HFFc6 (cell line): ENCODE data around the gene PLEKHA7. TPM values are rescaled to one million over a fixed set of nuclear protein-coding genes. Genes with fewer than 3 reads are reported as not detected.

Experiments
- DNase-seq: peaks from one replicate; pipeline ENCODE4 v3.0.0-alpha.2; 2018
- H3K27ac Mint-ChIP-seq: 2 replicates; pipeline ENCODE4 v1.8.0; 2020; ENCODE audit warnings: mild to moderate bottlenecking, mixed read lengths
- H3K27me3 Mint-ChIP-seq: 2 replicates; pipeline ENCODE4 v1.8.0; 2021; ENCODE audit warnings: mild to moderate bottlenecking, moderate library complexity, mixed read lengths; ENCODE audit not compliant: insufficient read depth
- H3K36me3 Mint-ChIP-seq: 2 replicates; pipeline ENCODE4 v1.8.0; 2021; ENCODE audit warnings: low read depth, mixed read lengths
- H3K4me1 Mint-ChIP-seq: 2 replicates; pipeline ENCODE4 v1.8.0; 2020; ENCODE audit warnings: low read depth, mixed read lengths
- H3K4me3 Mint-ChIP-seq: 2 replicates; pipeline ENCODE4 v1.8.0; 2020; ENCODE audit warnings: mild to moderate bottlenecking, moderate library complexity, mixed read lengths
- H3K9me3 Mint-ChIP-seq: 2 replicates; pipeline ENCODE4 v1.8.0; 2020; ENCODE audit warnings: mild to moderate bottlenecking, mixed read lengths
- total RNA-seq, 6 experiments: library from RNA; stranded (reverse); fragmentation: NEBNext Ultra II Directional; extraction: Animal tissue kit (Norgen Biotek cat#: 25700); gene quantifications; 2 replicates in 1 of 6; 3 replicates in 5 of 6; pipeline ENCODE4 v1.2.3, GENCODE V29; 2021
- TF ChIP-seq, protein P1 (sequence below): fragments of 200-600 bp; sonication (generic); IDR thresholded peaks from 2 replicates; pipeline ENCODE4 v1.5.0; 2021; ENCODE audit warnings: antibody characterized with exemption, mild to moderate bottlenecking

The PLEKHA7 gene
- total RNA-seq, 6 experiments from 2014 or later = 0.07 to 0.24 (median 0.08) TPM; not detected in 3

DNA sequence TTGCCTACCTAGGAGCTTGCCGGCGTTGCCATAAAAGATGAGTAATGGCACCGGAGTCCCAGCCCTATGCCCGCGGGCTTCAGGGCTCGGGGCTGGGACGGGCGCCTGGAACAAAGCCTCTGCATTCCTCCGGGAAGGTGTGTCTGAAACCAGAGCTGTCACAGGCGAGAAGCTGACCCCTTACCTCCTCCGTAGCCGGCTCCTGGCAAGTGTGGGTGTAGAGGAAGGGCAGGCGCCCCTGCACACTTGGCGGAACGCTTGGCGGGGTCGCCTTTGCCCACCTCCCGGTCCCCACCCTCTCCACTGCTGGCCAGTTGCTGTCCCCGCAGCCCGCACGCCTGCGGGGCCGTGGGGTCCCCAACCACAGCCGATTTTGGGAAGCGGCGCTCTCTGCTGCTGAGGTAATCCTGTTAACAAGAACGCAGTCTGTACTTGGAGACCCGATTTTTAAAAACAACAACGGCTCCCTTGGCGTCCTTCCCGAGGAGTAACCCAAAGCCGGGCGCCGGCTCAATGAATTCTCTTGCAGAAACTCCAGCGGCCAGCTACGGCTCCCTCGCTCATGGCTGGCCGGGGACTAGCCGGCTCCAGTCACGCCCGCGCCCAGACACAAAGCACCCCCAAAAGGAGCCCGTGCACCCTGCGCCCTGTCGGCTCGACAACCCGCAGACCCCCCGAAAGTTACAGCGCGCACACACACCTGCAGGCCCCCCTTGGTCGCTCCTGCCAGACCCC, 89.2 kb downstream of the PLEKHA7 start:
- Mint-ChIP-seq H3K4me3 (no peak overlapping the region), H3K27me3 (peaks cover 30% of the 10 kb centered on the region), H3K27ac (no peak overlapping the region), H3K4me1 (no peaks in the 10 kb centered on the region), H3K9me3 (no peaks in the 10 kb centered on the region), H3K36me3 (no peaks in the 10 kb centered on the region)
- DNase-seq = no peak
- TF ChIP-seq, protein P1, sequence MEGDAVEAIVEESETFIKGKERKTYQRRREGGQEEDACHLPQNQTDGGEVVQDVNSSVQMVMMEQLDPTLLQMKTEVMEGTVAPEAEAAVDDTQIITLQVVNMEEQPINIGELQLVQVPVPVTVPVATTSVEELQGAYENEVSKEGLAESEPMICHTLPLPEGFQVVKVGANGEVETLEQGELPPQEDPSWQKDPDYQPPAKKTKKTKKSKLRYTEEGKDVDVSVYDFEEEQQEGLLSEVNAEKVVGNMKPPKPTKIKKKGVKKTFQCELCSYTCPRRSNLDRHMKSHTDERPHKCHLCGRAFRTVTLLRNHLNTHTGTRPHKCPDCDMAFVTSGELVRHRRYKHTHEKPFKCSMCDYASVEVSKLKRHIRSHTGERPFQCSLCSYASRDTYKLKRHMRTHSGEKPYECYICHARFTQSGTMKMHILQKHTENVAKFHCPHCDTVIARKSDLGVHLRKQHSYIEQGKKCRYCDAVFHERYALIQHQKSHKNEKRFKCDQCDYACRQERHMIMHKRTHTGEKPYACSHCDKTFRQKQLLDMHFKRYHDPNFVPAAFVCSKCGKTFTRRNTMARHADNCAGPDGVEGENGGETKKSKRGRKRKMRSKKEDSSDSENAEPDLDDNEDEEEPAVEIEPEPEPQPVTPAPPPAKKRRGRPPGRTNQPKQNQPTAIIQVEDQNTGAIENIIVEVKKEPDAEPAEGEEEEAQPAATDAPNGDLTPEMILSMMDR = no peak

- Mint-ChIP-seq H3K36me3 (no peaks in the 10 kb centered on the region), H3K4me1 (no peaks in the 10 kb centered on the region), H3K27me3 (peaks cover 31% of the 10 kb centered on the region), H3K27ac (no peak overlapping the region), H3K4me3 (no peak overlapping the region), H3K9me3 (no peaks in the 10 kb centered on the region)
- DNase-seq = no peak
- TF ChIP-seq, protein P1 = no peak
Observed at GRCh38 chr11:16924462-16924825, 89.8 kb downstream of the PLEKHA7 start.

GRCh38 chr11:16923987-16924386, 90.2 kb downstream of the PLEKHA7 start:
- no peak overlapping the region for H3K27ac Mint-ChIP-seq

DNA sequence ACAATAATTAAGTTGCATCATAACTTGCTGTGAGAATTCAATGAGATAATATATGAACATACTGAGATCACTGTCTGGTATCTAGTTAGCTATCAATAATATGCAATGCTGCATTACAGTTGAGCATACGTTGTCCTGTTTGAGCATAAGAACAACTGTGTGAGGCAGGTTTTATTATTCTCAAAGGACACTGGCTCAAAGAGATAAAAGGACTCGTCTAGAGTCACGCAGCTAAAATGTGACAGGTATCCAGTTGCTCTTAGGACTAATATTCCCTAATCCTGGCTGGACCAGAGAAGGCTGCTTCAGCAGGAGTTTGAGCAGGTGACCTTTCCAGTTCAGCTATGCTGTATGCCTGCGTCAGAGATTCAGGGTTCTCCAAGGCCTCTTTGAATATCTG, 92.5 kb downstream of the PLEKHA7 start:
- no peak overlapping the region for H3K4me3 Mint-ChIP-seq
- H3K27me3 Mint-ChIP-seq = peaks cover 35% of the 10 kb centered on the region
- H3K9me3 Mint-ChIP-seq = no peaks in the 10 kb centered on the region
- H3K27ac Mint-ChIP-seq = no peak overlapping the region
- no peaks in the 10 kb centered on the region for H3K36me3 Mint-ChIP-seq
- H3K4me1 Mint-ChIP-seq = no peaks in the 10 kb centered on the region
- TF ChIP-seq, protein P1 = no peak
- no peak for DNase-seq

More at GRCh38 chr11:16923987-16924386, 90.2 kb downstream of the PLEKHA7 start:
- Mint-ChIP-seq H3K36me3 (no peaks in the 10 kb centered on the region), H3K4me3 (no peak overlapping the region), H3K27me3 (peaks cover 35% of the 10 kb centered on the region), H3K9me3 (no peaks in the 10 kb centered on the region), H3K4me1 (no peaks in the 10 kb centered on the region)
- TF ChIP-seq, protein P1 = no peak
- DNase-seq = no peak

DNA sequence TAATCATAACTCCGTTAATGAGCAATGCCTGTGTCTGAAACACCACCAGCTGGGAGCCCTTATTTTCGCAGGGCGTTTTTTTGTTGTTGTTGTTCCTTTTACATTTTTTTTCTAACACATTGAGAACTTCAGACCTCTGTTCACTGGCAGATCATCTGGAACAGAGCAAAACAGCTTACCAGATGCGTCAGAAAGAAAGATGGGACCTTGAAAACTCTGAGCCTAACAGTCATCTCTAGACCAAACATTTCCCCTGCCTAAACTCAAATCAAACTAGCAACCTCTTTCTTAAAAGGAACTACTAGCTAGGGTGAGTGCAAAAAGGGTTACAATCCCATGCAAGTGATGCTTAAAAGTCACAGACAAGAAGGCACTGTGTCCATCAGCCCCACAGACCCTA, 93.2 kb downstream of the PLEKHA7 start:
- H3K36me3 Mint-ChIP-seq = no peaks in the 10 kb centered on the region
- DNase-seq = no peak
- no peak overlapping the region for H3K4me3 Mint-ChIP-seq
- no peak overlapping the region for H3K27ac Mint-ChIP-seq
- peaks cover 35% of the 10 kb centered on the region for H3K27me3 Mint-ChIP-seq
- TF ChIP-seq, protein P1 = no peak
- no peaks in the 10 kb centered on the region for H3K4me1 Mint-ChIP-seq
- no peaks in the 10 kb centered on the region for H3K9me3 Mint-ChIP-seq
